GM12873 (cell line): ENCODE results near the gene LRRC28.

Experiments
- TF ChIP-seq, protein P1 (sequence below): IDR thresholded peaks from 2 replicates; pipeline ENCODE4 v1.5.1; 2012; ENCODE audit warnings: low read depth, mild to moderate bottlenecking, moderate library complexity, low read length, control low read depth; ENCODE audit not compliant: insufficient read depth; ENCODE audit errors: missing control alignments

Gene LRRC28

DNA sequence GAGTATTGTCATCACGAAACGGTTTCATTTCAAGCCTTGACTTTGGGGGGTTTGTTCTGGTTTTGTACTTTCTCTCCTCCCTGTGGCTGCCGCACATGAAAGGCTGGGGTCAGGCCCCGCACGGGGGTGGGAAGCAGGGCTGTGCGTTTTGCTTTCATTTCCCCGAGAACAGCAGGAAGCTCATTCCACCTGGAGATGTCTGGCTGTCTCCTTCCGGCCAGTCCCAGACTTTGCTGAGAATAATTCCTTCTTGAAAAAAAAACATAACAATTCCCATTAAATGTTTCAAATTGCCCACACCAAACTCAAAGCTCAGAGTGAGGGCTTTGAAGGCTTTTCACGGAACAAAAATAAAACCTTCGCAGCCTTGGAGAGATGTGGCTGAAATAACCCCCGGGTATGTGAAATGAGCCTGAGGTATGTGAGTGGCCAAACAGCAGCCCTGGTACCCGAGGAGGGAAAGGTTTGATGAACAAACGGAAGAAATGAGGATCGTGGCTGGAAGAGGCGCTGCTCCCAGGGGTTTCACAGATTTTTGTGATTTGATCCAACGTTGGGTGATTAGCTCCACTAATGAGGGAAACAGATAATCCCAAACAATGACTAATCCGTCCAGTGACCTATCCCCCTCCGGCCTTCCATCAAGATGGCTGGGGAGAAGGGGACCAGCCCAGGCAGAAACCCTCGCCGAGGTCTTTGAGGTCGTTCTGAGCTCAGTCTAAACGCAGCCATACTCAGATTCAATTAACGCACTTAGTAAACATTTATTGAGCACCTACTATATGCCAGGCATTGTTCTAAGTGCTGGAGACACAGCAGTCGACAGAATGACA is 187.6 kb downstream of the LRRC28 start:
- TF ChIP-seq, protein P1, sequence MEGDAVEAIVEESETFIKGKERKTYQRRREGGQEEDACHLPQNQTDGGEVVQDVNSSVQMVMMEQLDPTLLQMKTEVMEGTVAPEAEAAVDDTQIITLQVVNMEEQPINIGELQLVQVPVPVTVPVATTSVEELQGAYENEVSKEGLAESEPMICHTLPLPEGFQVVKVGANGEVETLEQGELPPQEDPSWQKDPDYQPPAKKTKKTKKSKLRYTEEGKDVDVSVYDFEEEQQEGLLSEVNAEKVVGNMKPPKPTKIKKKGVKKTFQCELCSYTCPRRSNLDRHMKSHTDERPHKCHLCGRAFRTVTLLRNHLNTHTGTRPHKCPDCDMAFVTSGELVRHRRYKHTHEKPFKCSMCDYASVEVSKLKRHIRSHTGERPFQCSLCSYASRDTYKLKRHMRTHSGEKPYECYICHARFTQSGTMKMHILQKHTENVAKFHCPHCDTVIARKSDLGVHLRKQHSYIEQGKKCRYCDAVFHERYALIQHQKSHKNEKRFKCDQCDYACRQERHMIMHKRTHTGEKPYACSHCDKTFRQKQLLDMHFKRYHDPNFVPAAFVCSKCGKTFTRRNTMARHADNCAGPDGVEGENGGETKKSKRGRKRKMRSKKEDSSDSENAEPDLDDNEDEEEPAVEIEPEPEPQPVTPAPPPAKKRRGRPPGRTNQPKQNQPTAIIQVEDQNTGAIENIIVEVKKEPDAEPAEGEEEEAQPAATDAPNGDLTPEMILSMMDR = no peak

DNA sequence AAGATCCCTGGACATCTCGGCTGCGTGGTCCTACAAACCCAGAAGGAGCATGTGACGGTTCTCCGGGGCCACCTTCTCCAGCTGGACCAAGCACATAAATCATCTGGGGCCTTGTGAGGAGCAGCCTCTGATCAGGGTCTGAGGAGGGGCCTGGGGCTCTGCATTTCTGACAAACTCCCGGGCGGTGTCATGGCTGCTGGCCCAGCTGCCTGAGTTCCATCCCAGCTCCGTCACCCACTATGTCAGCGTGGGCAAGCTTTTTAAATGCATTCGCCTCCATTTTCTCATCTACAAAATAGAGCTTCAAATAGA is 188.2 kb downstream of the LRRC28 start:
- TF ChIP-seq, protein P1 = no peak

DNA sequence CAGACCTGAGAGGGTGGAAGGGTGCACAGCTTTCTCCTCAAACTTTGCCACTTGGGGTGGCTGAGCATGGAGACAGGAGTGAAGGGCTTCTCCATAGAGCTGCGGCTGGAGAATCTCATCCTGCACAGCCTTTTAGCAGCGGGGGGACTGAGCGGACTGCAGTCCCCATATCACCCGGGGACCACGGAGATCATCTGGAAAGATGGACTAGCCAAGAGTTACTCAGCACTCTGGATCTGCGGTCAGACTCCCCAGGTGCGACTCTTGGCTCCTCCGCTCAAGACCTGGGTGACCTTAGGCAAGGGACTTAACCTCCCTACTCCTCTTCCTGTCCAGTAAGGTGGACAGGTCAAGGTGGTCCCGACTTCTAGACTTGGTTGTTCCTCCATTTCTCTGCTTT is 188.7 kb downstream of the LRRC28 start:
- TF ChIP-seq, protein P1 = no peak
